ENCODE results near the gene UQCRFS1.

DNA sequence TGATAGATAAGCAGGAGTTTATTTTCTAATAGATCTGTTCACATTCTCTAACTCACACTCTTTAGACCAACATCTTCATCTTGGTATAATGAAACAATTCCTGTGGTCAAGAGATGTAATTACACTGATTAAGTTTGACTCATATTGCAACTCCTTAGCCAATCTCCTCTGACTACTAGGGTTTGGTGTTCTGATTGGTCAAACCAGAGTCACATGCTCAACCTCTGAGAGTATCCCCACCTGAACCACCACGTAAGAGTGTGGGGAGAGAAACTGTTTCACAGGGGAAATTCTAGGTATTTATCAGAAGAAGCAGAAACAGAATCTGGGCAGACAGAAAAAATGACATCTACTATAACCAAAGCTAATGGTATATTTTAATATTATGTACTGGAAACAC is 42.4 kb downstream of the UQCRFS1 start:
- TF ChIP-seq CTCF (conservative IDR thresholded peaks at IDR 0.05; ENCODE audit: low read depth, low read length) (no peak), EZH2 (IDR thresholded peaks at IDR 0.05; ENCODE audit: low read length, unreplicated experiment) (no peak), EZH2phosphoT487 (IDR thresholded peaks at IDR 0.05; ENCODE audit: borderline replicate concordance, low read length) (no peak)
